GM18498 (cell line): ENCODE measurements around the gene IGDCC3.
A peak's percentile ranks its signal among the peaks of the same experiment; 100 is the strongest.

Experiments used
- ATAC-seq: cut with Tn5 transposase; IDR thresholded peaks from one replicate; pipeline ENCODE4 v1.9.1; 2021; ENCODE audit warnings: mild to moderate bottlenecking, moderate library complexity; ENCODE audit not compliant: unreplicated experiment

Gene IGDCC3

DNA sequence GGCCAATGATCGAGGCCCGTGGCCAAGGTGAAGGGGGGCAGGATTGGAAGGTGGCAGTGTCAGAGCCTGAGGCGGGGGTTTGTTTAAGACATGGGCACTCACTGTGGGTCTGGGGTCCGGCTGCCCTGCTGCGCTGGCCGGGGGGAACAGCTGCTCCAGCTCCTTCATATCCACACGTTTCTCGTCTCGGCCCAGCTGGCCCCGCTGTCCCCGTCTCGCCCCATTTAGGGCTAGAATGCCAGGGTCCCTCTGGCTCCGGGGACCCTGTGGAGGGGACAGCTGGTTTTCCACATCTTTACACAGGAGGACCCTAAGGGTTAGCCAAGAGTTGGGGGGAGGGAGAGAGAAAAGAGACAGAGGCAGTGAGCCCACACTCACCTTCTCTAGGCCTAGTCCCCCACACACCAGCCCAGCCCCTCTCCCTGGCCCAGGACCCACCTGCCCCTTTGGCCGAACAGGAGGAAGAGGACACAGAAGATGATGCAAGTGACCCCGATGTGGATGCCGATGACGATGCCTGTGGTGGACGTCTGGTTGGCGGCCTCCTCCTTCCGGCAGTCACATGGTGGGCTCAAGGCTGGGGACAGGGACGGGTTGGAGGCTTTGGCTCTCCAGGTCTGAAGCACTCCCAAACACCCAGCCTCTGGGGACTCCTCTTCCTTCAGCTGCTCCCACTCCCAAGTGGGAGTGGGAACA is 48.4 kb downstream of the IGDCC3 start:
- no peak for ATAC-seq

DNA sequence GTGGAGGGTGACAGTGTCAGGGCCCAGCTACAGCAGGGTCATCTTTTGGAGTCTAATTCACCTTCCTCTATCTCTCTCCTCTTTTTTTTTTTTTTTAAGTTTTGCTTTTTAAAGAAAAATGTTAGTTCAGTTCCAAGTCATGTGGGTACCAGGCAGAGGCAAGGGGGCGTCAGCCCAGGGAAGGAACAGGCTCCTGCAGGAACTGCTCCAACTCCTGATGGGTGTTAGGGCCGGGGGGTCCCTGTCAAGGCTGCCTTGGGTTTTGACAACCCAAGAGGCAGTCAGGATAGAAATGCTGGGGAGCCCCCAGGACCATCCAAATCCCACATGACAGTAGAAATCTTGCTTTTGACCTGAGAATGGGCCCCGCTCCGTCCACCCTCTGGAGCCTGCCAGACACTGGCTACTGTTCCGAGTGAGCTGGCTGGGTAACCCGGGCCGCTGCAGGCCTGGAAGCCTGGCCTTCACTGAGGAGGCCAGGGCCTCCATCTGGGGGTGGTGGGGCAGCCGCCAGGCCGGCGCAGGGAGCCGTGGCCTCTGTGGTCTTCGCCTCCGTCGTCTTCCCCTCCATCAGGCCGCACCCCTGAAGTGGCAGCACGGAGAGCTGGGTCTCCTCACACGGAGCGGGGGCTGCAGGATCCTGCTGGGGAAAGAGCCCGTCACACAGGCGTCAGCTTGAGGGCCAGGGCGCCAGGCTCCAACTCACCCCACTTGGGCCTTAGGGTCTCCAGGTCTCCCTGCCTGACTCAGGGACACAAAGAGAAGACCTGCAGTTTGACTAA is 49.1 kb downstream of the IGDCC3 start:
- ATAC-seq, result no peak

DNA sequence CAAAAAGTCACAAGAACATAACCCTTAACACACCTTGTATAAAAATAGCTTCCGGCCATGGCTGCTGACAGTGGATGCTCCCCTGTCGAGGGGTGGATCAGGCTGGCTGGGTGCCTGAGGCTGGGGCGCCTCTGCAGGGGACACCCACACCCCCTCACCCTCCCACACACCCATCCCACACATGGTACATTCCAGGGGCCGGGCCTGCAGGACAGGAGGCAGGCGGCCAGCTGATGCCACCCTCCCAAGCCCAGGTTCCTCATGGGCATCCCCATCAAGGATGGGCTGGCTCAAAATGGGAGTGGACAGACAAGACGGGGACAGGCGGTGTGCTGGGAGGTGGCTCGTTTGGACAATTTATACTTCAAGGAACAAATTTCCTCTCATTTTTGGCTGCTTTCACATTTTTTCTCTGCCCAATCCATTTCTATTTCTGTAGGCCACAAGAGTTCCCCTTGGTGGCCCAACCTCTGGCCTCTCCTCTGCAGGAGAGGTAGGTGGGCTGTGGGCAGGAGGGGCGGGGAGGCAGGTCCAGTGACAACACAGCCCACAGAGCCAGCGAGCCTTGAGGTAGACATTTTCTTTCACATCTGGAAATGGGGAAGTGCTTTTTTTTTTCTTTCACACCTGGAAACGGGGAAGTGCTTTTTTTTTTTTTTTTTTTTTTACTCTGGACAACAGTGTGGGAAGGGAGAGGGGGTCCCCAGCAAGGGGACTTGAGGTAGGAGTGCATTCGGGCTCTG is 50.0 kb downstream of the IGDCC3 start:
- no peak for ATAC-seq

- ATAC-seq, result no peak
Observed at GRCh38 chr15:65326818-65327217, 51.0 kb downstream of the IGDCC3 start.

- ATAC-seq, result no peak
Observed at GRCh38 chr15:65326117-65326526, 51.7 kb downstream of the IGDCC3 start.

GRCh38 chr15:65323071-65323511 is 54.7 kb downstream of the IGDCC3 start:
- no peak for ATAC-seq

DNA sequence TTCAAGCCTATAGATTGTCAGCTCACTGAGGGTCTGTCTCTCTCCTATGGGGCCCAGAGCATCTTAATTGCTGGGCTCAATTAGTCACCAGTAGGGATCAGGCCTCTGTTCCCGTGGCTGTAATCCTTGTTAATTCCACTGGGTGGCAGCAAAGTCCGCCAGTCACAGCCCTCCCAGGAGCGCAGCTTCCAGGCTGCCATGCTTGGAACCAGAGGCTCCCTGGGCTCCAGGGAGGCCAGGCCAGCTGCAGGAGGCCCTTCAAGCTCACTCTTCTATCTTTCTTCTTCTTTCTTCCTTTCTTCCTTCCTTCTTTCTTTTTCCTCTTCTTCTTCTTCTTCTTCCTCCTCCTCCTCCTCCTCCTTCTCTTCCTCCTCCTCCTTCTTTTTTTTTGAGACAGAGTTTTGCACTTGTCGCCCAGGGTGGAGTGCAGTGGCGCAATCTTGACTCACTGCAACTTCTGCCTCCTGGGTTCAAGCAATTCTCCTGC is 58.9 kb downstream of the IGDCC3 start:
- peak; percentile 59 for ATAC-seq

GRCh38 chr15:65312400-65312916 is 65.3 kb downstream of the IGDCC3 start:
- no peak for ATAC-seq

- ATAC-seq, result no peak
Observed at GRCh38 chr15:65311760-65312159, 66.0 kb downstream of the IGDCC3 start.

DNA sequence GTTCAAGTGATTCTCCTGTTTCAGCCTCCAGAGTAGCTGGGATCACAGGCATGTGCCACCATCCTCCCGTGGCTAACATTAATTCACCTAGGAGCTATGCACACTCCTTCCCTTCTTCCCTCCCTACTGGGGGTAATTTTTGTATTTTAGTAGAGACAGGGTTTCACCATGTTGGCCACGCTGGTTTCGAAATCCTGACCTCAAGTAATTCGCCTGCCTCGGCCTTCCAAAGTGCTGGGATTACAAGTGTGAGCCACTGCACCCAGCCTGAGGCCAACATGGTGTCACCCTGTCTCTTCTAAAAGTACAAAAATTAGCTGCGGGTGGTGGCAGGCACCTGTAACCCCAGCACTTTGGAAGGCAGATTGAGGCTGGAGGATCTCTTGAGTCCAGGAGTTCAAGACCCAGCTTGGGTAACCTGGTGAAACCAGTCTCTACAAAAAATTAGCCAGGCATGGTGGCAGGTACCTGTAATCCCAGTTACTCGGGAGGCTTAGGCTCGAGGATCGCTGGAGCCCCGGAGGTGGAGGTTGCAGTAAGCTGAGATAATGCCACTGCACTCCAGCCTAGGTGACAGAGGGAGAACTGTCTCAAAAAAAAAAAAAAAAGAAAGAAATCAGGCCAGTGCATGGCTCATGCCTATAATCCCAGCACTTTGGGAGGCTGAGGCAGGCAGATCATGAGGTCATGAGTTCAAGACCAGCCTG is 67.2 kb downstream of the IGDCC3 start:
- ATAC-seq, result no peak

GRCh38 chr15:65309882-65310418 is 67.9 kb downstream of the IGDCC3 start:
- no peak for ATAC-seq

GRCh38 chr15:65307978-65308377 is 69.8 kb downstream of the IGDCC3 start:
- ATAC-seq, result no peak

DNA sequence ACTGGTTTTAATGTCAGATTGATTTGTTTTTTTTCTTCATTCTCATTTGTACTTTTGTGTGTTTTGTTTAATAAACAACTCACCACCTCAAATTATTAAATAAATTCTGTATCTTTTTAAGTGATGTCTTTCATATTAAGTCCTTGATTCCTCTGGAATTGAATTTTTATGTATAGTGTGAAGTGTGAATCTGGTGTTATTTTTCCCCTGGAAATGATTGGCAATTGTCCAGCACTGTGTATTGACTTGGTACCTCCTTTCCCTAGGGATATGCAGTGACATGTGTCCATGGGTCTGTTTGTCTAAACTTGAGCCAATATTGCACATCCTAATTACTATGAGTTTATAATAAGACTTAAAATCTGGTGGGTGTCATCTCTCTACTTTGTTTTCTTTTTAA is 71.3 kb downstream of the IGDCC3 start:
- no peak for ATAC-seq

DNA sequence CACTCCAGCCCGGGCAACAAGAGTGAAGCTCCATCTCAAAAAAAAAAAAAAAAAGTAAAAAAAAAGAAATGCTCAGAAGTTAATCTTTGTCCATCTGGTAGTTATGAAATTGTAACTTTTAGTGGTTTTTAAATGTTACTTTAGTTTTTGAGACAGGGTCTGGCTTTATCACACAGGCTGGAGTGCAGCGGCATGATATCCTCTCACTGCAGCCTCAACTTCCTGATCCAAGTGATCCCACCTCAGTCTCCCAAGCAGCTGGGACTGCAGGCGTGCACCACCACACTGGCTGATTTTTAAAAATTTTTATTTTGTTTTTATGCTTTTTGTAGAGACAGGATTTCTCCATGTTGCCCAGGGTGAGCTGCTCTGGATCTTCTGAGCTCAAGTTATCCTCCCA is 72.0 kb downstream of the IGDCC3 start:
- ATAC-seq, result no peak

GRCh38 chr15:65305150-65305758 is 72.5 kb downstream of the IGDCC3 start:
- no peak for ATAC-seq

DNA sequence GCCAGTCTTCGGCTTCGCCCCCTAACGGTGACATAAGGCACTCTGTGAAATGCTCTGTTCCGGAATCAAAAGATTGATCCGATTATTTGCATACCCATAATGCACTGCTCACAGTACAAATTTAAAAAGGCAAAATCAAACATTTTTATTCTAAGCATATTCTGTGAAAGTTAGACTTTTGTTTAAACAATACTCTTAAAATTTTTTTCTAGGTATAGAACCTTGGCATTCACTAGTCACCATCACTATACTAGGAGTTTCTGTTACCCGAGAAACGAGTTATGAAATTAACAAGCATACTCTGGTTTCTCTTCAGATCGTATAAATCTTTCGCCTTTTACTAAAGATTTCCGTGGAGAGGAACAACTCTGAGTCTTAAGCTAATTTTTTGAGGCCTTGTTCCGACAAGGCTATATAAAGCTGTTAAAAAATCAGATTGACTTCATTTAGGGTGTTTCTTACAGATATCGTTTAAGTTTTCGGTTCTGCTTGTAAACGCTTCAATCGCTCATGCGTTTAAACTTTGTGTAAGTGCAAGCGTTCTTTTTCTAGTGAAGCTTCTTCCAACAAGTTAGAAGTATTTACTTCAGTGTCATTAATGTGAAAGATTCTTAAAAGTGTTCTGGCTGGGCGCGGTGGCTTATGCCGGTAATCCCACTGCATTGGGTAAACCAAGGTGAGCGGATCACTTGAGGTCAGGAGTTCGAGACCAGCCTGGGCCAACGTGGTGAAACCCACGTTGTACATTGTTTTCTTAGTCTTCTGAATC is 73.2 kb downstream of the IGDCC3 start, which contains the start of gene RNU5B-1:
TSS of gene RNU5B-1 (plus strand) at position 297 of the 769 bp plus-strand sequence.
- ATAC-seq, result peak; percentile 68

DNA sequence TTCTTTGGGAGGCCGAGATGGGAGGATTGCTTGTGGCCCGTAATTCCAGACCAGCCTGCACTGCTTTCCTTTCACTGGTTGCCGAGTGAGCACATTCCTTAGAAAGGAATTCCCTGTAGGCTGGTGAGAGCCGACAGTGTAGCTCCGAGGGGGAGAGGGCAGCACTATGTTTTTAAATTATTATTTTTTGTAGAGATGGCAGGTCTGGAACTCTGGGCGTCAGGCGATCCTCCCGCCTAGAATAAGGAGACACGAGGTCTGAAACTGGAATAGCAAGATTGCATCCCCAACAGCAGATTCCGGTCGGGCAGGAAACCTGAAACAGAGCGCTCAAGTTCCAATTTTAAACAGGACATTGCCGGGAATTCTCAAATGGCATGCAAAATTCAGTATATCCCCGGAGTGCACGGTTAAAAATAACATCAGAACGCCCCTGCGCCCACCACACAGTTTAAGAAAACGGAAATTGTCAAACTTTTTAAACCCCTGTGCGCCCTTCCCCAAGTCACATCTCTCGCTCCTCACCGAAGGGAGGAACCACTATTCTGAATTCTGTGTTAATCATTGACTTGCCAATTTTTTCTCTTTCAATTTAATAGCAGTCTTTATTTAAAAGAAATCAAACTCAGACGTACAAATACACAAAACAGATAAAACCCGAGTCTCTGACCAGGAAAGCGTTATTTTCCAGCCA is 74.0 kb downstream of the IGDCC3 start:
- peak; percentile 3 for ATAC-seq

DNA sequence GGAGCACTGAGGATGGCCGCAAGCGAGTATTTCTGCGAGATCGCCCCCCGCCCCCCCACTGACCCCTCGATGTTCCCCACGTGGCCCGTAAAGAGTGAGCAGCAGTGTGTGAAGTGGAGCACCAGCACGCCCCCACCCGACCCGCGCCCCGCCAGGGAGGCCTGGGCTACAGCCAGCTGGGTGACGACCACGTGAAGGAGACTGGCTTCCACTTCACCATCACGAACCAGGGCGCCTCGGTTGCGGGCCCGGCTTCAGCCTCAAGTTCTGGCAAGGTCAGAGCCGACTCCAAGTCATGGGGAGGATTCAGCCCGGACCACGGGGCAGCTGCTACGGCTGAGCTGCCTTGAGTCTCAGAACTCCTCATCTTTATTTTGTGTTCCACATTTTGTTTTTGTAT is 75.7 kb downstream of the IGDCC3 start:
- no peak for ATAC-seq
